NCI-H1092 (cell line): ENCODE measurements around the gene GPR158.

Source experiments
- DNase-seq: peaks from one replicate; lab custom pipeline; 2025; lab: John Stamatoyannopoulos, UW

Gene GPR158

GRCh38 chr10:25498645-25499044, 323.8 kb downstream of the GPR158 start:
- no peak for DNase-seq

GRCh38 chr10:25501912-25502311, 327.1 kb downstream of the GPR158 start:
- DNase-seq = no peak

GRCh38 chr10:25502453-25502852, 327.7 kb downstream of the GPR158 start:
- no peak for DNase-seq

- DNase-seq = no peak
These were observed 329.5 kb downstream of the GPR158 start for GRCh38 chr10:25504306-25504705.

DNA sequence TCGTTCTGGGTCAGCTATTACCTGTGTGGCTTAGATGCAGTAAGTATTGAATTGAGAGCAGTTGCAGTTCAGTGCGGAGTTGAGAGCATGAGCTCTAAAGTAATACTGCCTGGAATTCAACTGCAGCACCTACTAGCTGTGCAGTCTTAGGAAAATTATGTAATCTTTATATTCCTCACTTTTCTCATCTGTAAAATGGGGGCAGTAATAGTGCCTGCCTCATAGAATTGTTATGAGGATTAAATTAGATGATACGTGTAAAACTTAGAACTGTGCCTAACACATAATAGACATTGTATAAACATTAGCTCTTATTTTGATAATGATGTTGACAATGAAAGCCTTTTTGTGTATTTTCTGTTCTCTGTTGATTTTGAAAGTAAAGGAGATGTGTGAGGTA, 330.0 kb downstream of the GPR158 start:
- no peak for DNase-seq

DNA sequence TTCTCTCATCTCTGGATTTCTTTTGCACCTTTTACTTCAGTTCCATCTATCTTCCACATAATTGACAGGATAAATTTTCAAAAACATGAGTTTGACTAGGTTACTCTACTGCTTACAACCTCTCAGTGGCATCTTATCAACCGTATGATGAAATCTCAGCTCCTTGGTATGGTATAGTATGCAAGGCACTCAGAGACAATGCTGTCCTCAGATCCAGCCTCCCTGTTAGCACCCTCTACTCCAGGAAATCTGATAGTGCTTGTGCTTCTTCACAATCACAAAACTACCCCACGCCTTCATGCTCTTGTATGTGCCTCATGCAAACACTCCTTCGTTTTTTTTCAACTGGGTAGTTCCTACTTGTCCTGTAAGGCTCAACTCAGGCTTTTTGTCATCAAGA, 330.7 kb downstream of the GPR158 start:
- no peak for DNase-seq

DNA sequence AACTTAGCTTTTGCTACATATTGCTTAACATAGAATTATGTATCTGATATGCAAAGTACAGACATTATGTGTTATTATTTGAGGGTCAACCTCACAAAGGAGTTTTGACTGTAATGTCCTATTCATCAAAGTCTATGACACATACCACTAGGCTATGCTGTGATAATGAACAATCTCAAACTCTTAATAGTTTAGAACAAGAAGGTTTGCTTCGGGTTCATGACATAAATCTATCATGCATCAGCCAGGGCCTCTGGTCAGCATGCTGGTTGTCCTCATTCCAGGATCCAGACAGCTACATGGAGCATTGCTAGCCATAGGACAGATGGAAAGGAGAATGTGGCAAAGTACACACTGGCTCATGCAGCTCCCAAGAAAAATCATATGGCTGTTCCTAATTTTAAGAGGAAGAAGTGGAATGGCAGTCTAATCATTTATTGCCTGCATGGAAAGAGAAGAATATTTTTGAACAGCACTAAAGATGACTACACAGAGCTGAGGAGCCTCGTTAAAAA, 332.1 kb downstream of the GPR158 start:
- DNase-seq = no peak

DNA sequence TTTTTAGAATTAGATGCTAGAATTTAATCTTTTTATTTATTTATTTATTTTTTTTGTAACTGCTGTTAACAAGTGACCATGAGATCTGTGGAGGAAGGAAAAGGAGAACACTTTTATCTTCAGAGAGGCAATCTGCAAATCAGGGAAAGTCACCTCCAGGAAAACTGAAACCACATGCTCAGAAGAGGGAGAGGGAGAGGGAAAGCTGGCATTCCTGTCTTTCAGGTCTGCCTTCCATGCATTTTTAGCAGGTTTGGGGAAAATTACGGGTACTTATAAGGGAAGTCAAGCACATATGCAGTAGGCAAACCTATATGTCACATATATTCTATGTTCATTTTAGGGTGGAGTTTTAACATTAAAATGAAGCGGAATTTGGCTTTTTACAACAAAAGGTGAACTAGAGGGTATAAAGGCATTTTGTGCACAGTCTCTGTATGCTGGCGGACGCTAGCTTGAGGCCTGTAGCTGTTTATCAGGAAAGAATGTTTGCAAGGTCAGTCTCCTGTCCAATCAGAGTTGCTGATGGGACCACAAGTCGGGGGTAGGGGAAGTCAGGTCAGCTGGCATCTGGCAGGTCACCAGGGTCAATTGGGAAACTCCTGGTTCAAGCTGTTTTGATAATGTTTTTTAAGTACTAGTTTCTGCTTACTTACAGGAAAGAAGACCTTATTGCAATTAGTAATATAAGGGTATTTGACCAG, 333.5 kb downstream of the GPR158 start:
- DNase-seq = no peak

GRCh38 chr10:25509151-25509550, 334.4 kb downstream of the GPR158 start:
- DNase-seq = no peak

GRCh38 chr10:25522294-25522693, 347.5 kb downstream of the GPR158 start:
- DNase-seq = no peak

GRCh38 chr10:25522946-25523608, 348.3 kb downstream of the GPR158 start:
- DNase-seq = no peak

DNA sequence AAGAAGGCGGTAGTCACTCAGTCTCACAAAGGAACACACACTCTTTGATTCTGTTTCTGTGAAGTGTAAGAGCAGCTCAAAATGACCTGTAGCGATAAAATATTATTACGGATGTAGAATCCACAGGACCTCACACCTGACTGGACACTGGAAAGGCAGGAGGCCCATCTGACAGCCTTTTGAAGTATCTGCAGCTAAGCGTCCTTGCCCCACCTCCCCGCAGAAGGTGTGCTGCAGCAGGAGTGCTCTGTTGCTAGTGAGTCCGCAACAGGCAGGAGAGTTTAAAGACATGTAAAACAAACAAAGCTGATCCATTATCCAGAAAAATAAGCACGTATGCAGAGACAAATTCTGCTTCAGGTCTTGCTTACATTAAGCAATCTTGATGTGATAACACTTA, 355.5 kb downstream of the GPR158 start:
- DNase-seq = no peak

GRCh38 chr10:25531457-25532061, 356.8 kb downstream of the GPR158 start:
- no peak for DNase-seq

GRCh38 chr10:25532213-25532612, 357.4 kb downstream of the GPR158 start:
- DNase-seq = no peak

DNA sequence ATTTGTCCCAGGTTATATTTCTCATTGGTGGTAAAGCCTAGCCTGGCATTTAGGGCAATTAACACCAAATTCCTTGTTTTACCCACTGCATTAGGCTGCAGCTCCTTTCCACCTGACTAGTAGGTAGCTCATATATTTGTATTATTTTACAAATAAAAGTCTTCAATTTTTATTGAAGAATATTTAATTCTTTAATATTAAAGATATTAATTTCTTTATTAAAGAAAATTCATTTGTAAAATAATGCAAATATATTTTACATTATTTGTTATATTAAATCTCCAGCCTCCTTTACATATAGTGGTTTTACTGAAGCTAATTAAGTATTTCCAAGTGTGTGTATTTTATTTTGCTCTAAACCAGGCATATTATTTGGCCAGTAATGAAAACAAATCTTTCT, 361.2 kb downstream of the GPR158 start:
- DNase-seq = no peak

- DNase-seq = no peak
These were observed 372.6 kb downstream of the GPR158 start for GRCh38 chr10:25547382-25547781.

DNA sequence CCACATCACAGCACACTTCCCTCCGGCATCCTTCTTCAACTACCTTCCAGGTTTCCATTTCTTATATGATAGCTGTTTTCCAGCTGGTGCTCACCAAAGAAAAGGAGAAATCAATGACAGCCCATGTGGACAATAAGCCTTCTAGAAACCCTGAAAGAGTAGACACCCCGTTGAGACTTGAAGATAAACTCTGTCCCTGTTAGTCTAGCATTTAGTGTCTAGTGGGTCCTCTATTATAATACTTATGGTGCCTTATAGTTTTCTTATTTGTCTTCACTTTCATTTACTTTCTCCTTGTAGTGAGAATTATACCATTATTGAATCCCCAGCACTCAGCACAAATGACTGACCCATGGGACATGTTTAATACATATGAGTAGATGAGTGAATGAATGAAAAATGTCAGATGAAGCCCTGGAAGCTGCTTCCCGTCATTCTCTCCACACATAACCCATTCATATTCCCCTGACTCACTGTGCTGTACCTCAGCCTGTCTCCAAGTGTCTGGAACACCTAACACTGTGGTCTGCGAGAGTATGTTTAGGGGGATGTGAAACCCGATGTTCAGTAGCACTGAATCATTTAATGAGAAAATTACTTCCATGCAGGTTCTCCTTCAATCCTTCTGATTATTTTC, 377.6 kb downstream of the GPR158 start:
- no peak for DNase-seq

DNA sequence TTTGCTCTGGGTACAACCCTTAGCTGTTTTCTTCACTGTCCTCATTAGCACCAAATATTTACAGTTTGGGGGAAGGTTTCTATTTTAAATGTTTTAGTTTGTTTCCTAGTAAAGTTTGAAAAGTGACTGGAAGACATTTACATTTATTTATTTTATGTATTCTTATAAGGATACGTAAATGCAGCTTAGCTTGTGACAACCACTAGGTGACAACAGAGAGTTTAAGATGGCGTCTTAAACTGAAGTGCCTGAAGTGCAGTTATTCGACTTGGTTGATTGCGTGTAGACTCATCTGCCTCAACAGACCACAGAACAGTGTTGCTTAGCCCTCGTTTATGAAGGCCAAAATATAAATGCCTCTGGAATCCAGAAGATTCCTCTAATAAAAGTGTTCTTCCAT, 381.1 kb downstream of the GPR158 start:
- no peak for DNase-seq

- no peak for DNase-seq
These were observed 381.7 kb downstream of the GPR158 start for GRCh38 chr10:25556457-25556856.

GRCh38 chr10:25557136-25557535, 382.3 kb downstream of the GPR158 start:
- DNase-seq = no peak

DNA sequence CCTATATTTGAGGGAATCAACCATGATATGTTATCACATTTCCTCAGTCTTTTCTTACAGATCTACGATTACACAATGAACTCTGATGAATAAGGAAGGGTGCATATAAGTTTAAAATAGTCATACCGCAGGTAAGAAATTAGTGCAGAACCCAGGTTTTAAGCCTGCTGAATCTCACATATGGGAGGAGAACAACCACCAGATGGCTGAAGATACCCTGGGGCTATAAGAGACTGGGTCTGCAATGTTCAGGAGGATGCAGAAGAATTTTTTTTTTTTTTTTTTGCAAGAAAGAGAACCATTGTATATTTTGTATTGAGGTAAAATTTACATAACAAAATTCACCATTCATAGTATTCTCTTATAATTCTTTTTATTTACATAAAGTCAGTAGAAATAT, 387.0 kb downstream of the GPR158 start:
- no peak for DNase-seq

- DNase-seq = no peak
These were observed 387.7 kb downstream of the GPR158 start for GRCh38 chr10:25562547-25562946.

DNA sequence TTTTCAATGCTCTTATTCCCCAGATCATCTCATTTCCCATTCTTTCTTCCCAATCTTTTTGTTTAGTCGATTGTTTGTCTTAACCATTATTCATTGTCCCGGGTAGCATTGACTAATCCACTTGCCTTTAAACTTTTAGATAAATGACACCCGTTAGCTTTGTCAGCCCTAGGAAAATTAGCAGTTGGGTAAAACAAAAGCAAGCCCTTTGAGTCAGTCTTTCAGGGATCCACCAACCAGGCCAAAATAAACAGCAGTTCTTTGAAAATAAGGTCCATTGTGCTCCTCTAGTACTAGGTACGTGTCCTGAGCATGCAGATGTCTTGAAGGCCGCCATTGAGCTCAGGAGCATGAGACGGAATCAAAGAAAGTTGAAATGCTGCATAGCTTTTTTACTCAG, 389.6 kb downstream of the GPR158 start:
- DNase-seq = no peak
